GM19043 (cell line): Measurements from ENCODE around the gene ADIPOR2.

Source experiments
- ATAC-seq: cut with Tn5 transposase; IDR thresholded peaks from one replicate; pipeline ENCODE4 v1.9.1; 2021; ENCODE audit warnings: low read depth; ENCODE audit not compliant: unreplicated experiment

Gene ADIPOR2

GRCh38 chr12:1797011-1797901 lies 106.4 kb downstream of the ADIPOR2 start:
- no peak for ATAC-seq

- no peak for ATAC-seq
These were observed 107.2 kb downstream of the ADIPOR2 start for GRCh38 chr12:1797991-1798640.

GRCh38 chr12:1798641-1799020 lies 107.8 kb downstream of the ADIPOR2 start:
- ATAC-seq: no peak

GRCh38 chr12:1799051-1799881 lies 108.4 kb downstream of the ADIPOR2 start:
- ATAC-seq: no peak

GRCh38 chr12:1799882-1800400 lies 109.1 kb downstream of the ADIPOR2 start:
- no peak for ATAC-seq

GRCh38 chr12:1800401-1801302 lies 109.8 kb downstream of the ADIPOR2 start:
- ATAC-seq: no peak

- no peak for ATAC-seq
These were observed 110.6 kb downstream of the ADIPOR2 start for GRCh38 chr12:1801303-1801975.

GRCh38 chr12:1803736-1804135 lies 112.9 kb downstream of the ADIPOR2 start:
- no peak for ATAC-seq

GRCh38 chr12:1804545-1805332 lies 113.9 kb downstream of the ADIPOR2 start:
- peak; percentile 90 for ATAC-seq

GRCh38 chr12:1805441-1806081 lies 114.7 kb downstream of the ADIPOR2 start:
- no peak for ATAC-seq

- no peak for ATAC-seq
These were observed 115.6 kb downstream of the ADIPOR2 start for GRCh38 chr12:1806301-1807086.

- ATAC-seq: no peak
These were observed 116.4 kb downstream of the ADIPOR2 start for GRCh38 chr12:1807087-1807860.

GRCh38 chr12:1808036-1808797 lies 117.3 kb downstream of the ADIPOR2 start:
- ATAC-seq: no peak

GRCh38 chr12:1808798-1809480 lies 118.1 kb downstream of the ADIPOR2 start:
- no peak for ATAC-seq

GRCh38 chr12:1809591-1810190 lies 118.8 kb downstream of the ADIPOR2 start:
- ATAC-seq: no peak
